Measurements from ENCODE around the gene OR2A5.

GRCh38 chr7:144032985-144033709 is 15.6 kb upstream of the OR2A5 start:
- TF ChIP-seq CTCF (IDR thresholded peaks at IDR 0.05; ENCODE audit: insufficient read depth, low read length, poor library complexity, severe bottlenecking) = no peak
- TF ChIP-seq EZH2phosphoT487 (conservative IDR thresholded peaks at IDR 0.05; ENCODE audit: low read length) = no peak
